K562 (cell line): ENCODE results near the gene SMIM36. TPM values are rescaled to one million over a fixed set of nuclear protein-coding genes. Genes with fewer than 3 reads are reported as not detected.
"Not testable (repeated sequence)": the region's sequence is repeated elsewhere in the genome, so short reads cannot be mapped to it uniquely, and the experiment has no call there.

Experiments
- ATAC-seq: fragments of 200-7000 bp; cut with Tn5 transposase; 3 replicates; pipeline ENCODE4 v1.9.1; 2020; ENCODE audit warnings: moderate library complexity
- BruUV-seq: library from RNA; stranded (reverse); fragments of 400-500 nt; replicated peaks from 2 replicates; lab custom pipeline; 2021; lab: Mats Ljungman, UMichigan
- CTCF ChIA-PET: fragments of 300-600 bp; formaldehyde crosslinking; extraction: SDS; loops from one replicate; lab custom pipeline; 2021; ENCODE audit warnings: low intra/inter-chr PET ratio; lab: Yijun Ruan, JAX
- POLR2A ChIA-PET: fragments of 300-600, 350-650 bp; sonication (Branson Sonifier 250); formaldehyde crosslinking; extraction: SDS; loops from one replicate; lab custom pipeline; 2021; ENCODE audit warnings: antibody characterized with exemption, inconsistent platforms; lab: Yijun Ruan, JAX
- DNase-seq, 4 experiments: peaks; one replicate each; pipeline versions ENCODE4 v3.0.0 to v3.0.0-alpha.2; 2011 to 2018; ENCODE audit warnings: low spot score in 3 of 4, mixed read lengths in 3 of 4; ENCODE audit errors: extremely low read depth in 1 of 4
- FAIRE-seq: peaks from 2 replicates; lab custom pipeline; 2011; peaks lifted over from hg19 to GRCh38; lab: Jason Lieb, UNC
- H2AFZ ChIP-seq: 2 replicates; pipeline ENCODE4 v1.6.0; 2011; ENCODE audit warnings: low read depth, low read length, control low read depth, inconsistent platforms
- H3K27ac ChIP-seq: fragments of 200-600 bp; 3 replicates; pipeline ENCODE4 v1.8.0; 2011; ENCODE audit warnings: low read depth, mild to moderate bottlenecking, control low read depth, inconsistent platforms, low read length, moderate library complexity, mixed read lengths; ENCODE audit errors: extremely low read depth
- H3K27me3 ChIP-seq, 2 experiments: fragments of 300-600 bp in 1 of 2; 2 replicates in 1 of 2; 3 replicates in 1 of 2; pipeline versions ENCODE4 v1.6.0 to v1.8.0; 2011; ENCODE audit warnings: inconsistent platforms in 2 of 2, low read length in 2 of 2, mild to moderate bottlenecking in 1 of 2, mixed read lengths in 1 of 2, moderate library complexity in 1 of 2; ENCODE audit not compliant: control insufficient read depth in 2 of 2, insufficient read depth in 2 of 2
- H3K36me3 ChIP-seq: fragments of 300-600 bp; 3 replicates; pipeline ENCODE4 v1.8.0; 2011; ENCODE audit warnings: mild to moderate bottlenecking, low read length, inconsistent platforms; ENCODE audit not compliant: control insufficient read depth, insufficient read depth
- H3K4me1 ChIP-seq, 2 experiments: fragments of 200-600 bp in 1 of 2; replicated peaks in 1 of 2; 2 replicates in 1 of 2; 3 replicates in 1 of 2; pipeline versions ENCODE4 v1.5.1 to v1.8.0; 2011; ENCODE audit warnings: inconsistent platforms in 2 of 2, low read length in 2 of 2, mild to moderate bottlenecking in 1 of 2, mixed read lengths in 1 of 2, moderate library complexity in 1 of 2; ENCODE audit not compliant: control insufficient read depth in 2 of 2, insufficient read depth in 2 of 2
- H3K4me2 ChIP-seq: 2 replicates; pipeline ENCODE4 v1.6.1; 2011; ENCODE audit warnings: low read length, control low read depth, inconsistent platforms, mixed read lengths; ENCODE audit not compliant: insufficient read depth
- H3K4me3 ChIP-seq: fragments of 200-600 bp; sonication (generic), shearing (Covaris generic); 2 replicates; pipeline ENCODE4 v1.5.1; 2016; ENCODE audit warnings: control low read depth, inconsistent platforms
- H3K79me2 ChIP-seq: fragments of 200-600 bp; 3 replicates; pipeline ENCODE4 v1.8.0; 2011; ENCODE audit warnings: low read length, inconsistent platforms; ENCODE audit not compliant: control insufficient read depth, insufficient read depth
- H3K9ac ChIP-seq, 2 experiments: 2 replicates each; pipeline versions ENCODE4 v1.6.0 to v1.6.1; 2011; ENCODE audit warnings: low read depth in 2 of 2, low read length in 2 of 2, control low read depth in 1 of 2, inconsistent platforms in 1 of 2, mild to moderate bottlenecking in 1 of 2, mixed read lengths in 1 of 2; ENCODE audit not compliant: insufficient read depth in 1 of 2
- H3K9me1 ChIP-seq: one replicate; pipeline ENCODE4 v1.6.0; 2011; ENCODE audit warnings: inconsistent platforms, mild to moderate bottlenecking, low read length, moderate library complexity; ENCODE audit not compliant: control insufficient read depth, insufficient read depth
- H3K9me3 ChIP-seq: replicated peaks from 2 replicates; pipeline ENCODE4 v1.5.1; 2011; ENCODE audit warnings: low read depth, low read length, inconsistent platforms; ENCODE audit not compliant: control insufficient read depth, insufficient read depth
- H4K20me1 ChIP-seq: replicated peaks from 2 replicates; pipeline ENCODE4 v1.6.1; 2011; ENCODE audit warnings: low read length, inconsistent platforms, mixed read lengths; ENCODE audit not compliant: control insufficient read depth, insufficient read depth
- BRF2 ChIP-seq: IDR thresholded peaks from 3 replicates; pipeline ENCODE4 v1.6.1; 2011; ENCODE audit warnings: borderline replicate concordance, mild to moderate bottlenecking; ENCODE audit not compliant: insufficient read length, insufficient read depth
- ID3 ChIP-seq, 2 experiments: fragments of 250-450 bp in 1 of 2; fragments of 450-650 bp in 1 of 2; sonication (Bioruptor Pico) in 1 of 2; IDR thresholded peaks; 2 replicates each; pipeline versions ENCODE4 v1.6.1 to v1.8.0; 2016 to 2021; ENCODE audit warnings: mild to moderate bottlenecking in 2 of 2, moderate library complexity in 2 of 2, missing compliant biosample characterization in 1 of 2, missing genetic modification characterization in 1 of 2
- MITF ChIP-seq: IDR thresholded peaks from 2 replicates; pipeline ENCODE4 v1.6.1; 2014; ENCODE audit warnings: antibody characterized with exemption
- POLR3A ChIP-seq: IDR thresholded peaks from 2 replicates; pipeline ENCODE4 v1.6.1; 2011; ENCODE audit warnings: borderline replicate concordance, mild to moderate bottlenecking, moderate library complexity; ENCODE audit not compliant: insufficient read length, insufficient read depth; ENCODE audit errors: extremely low read depth
- TARDBP ChIP-seq: fragments of 450-650 bp; IDR thresholded peaks from 2 replicates; pipeline ENCODE4 v1.6.1; 2016
- ZNF217 ChIP-seq: sonication (generic); formaldehyde crosslinking; IDR thresholded peaks from 2 replicates; pipeline ENCODE4 v1.8.0; 2022; ENCODE audit warnings: mild to moderate bottlenecking, missing genetic modification reagents
- ZNF24 ChIP-seq: fragments of 450-650 bp; IDR thresholded peaks from 2 replicates; pipeline ENCODE4 v1.6.1; 2016
- ZNF717 ChIP-seq: fragments of 250-450 bp; sonication (Bioruptor Pico); IDR thresholded peaks from 2 replicates; pipeline ENCODE4 v1.5.0; 2021
- WGBS: fragments of 100-300 bp; shearing (Covaris generic); methylation state at CpG from one replicate; pipeline ENCODE4 v1.1.6; 2016; ENCODE audit warnings: low coverage, mixed read lengths; ENCODE audit not compliant: insufficient coverage; ENCODE audit errors: missing lambda C conversion rate; 5-methylcytosine and 5-hydroxymethylcytosine counted together
- in situ Hi-C: fragments of 300-500 bp; cut with MboI; formaldehyde crosslinking; loops from 4 replicates; pipeline ENCODE4 v1.15.0; 2018; ENCODE audit warnings: inconsistent platforms, mixed read lengths
- intact Hi-C: fragments of 100-400 bp; cut with micrococcal nuclease; formaldehyde crosslinking; loops from 2 replicates; pipeline ENCODE4 v1.14.2; 2022
- polyA plus RNA-seq, 8 experiments: library from polyadenylated mRNA; depleted of rRNA in 4 of 8; stranded (reverse) in 5 of 8; unstranded in 3 of 8; fragments of >200 nt; fragmentation: Nextera tagmentation in 2 of 8; fragmentation: Illumina TruSeq in 1 of 8; extraction: Ambion mirVana in 2 of 8; extraction: Trizol in 1 of 8; gene quantifications; 2 replicates each; pipeline versions ENCODE4 v1.2.1 to v1.2.3, GENCODE V29; 2011 to 2014; ENCODE audit warnings: inconsistent platforms in 1 of 8, missing spikeins in 1 of 8
- total RNA-seq, 7 experiments: library from RNA; depleted of rRNA in 6 of 7; stranded (reverse); fragments of >200 nt in 6 of 7; fragmentation: Illumina TruSeq in 2 of 7; extraction: Trizol in 2 of 7; gene quantifications; 2 replicates each; pipeline versions ENCODE4 v1.2.1 to v1.2.3, GENCODE V29; 2011 to 2021; ENCODE audit warnings: low replicate concordance in 1 of 7
- TF ChIP-seq, protein P1 (sequence below): fragments of 450-650 bp; IDR thresholded peaks from 2 replicates; pipeline ENCODE4 v1.6.1; 2016; ENCODE audit warnings: mild to moderate bottlenecking

Gene SMIM36
- total and polyA plus RNA-seq, 9 of the 15 experiments (the other 6 are each of a cell fraction or from before 2014, with no cell fraction given), result not detected

DNA sequence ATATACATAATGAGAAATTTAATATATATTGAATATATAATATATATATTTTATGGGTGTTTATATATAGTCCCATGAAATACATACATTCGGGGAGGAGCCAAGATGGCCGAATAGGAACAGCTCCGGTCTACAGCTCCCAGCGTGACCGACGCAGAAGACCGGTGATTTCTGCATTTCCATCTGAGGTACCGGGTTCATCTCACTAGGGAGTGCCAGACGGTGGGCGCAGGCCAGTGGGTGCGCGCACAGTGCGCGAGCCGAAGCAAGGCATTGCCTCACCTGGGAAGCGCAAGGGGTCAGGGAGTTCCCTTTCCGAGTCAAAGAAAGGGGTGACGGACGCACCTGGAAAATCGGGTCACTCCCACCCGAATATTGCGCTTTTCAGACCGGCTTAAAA lies 9.6 kb downstream of the SMIM36 start:
- not testable (repeated sequence) for H3K27ac ChIP-seq, H3K4me3 ChIP-seq, DNase-seq
- TF ChIP-seq, protein P1, sequence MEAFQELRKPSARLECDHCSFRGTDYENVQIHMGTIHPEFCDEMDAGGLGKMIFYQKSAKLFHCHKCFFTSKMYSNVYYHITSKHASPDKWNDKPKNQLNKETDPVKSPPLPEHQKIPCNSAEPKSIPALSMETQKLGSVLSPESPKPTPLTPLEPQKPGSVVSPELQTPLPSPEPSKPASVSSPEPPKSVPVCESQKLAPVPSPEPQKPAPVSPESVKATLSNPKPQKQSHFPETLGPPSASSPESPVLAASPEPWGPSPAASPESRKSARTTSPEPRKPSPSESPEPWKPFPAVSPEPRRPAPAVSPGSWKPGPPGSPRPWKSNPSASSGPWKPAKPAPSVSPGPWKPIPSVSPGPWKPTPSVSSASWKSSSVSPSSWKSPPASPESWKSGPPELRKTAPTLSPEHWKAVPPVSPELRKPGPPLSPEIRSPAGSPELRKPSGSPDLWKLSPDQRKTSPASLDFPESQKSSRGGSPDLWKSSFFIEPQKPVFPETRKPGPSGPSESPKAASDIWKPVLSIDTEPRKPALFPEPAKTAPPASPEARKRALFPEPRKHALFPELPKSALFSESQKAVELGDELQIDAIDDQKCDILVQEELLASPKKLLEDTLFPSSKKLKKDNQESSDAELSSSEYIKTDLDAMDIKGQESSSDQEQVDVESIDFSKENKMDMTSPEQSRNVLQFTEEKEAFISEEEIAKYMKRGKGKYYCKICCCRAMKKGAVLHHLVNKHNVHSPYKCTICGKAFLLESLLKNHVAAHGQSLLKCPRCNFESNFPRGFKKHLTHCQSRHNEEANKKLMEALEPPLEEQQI, result 0 out of 2 replicates have a peak, but pooled peaks have one; percentile 41
- TF ChIP-seq, all 486 proteins: peak for 1; not testable (repeated sequence) for 485
- H3K4me2 ChIP-seq, CTCF ChIA-PET, intact Hi-C loops, H3K27me3 ChIP-seq, H3K79me2 ChIP-seq, in situ Hi-C loops, H3K9ac ChIP-seq, ATAC-seq, H4K20me1 ChIP-seq, H2AFZ ChIP-seq, FAIRE-seq, H3K36me3 ChIP-seq, H3K4me1 ChIP-seq, BruUV-seq, H3K9me1 ChIP-seq, POLR2A ChIA-PET, H3K9me3 ChIP-seq: not testable (repeated sequence)
- 94% methylated on average over 7 of the region's 23 CpGs for WGBS

- no peaks in the 10 kb centered on the region for H3K79me2 ChIP-seq
- H3K27me3 ChIP-seq, result no peaks in the 10 kb centered on the region
- BruUV-seq, result no TSS peak
- H3K4me3 ChIP-seq, result no peak overlapping the region
- ATAC-seq, result no peak
- H4K20me1 ChIP-seq, result no peaks in the 10 kb centered on the region
- peaks cover 0 to 4% of the 10 kb centered on the region in 2 experiments; a peak in 1 of 5 replicates for H3K4me1 ChIP-seq
- no peak overlapping the region for H3K27ac ChIP-seq
- H3K9me1 ChIP-seq, result no peaks in the 10 kb centered on the region
- H2AFZ ChIP-seq, result peak overlapping the region; percentile 62
- H3K36me3 ChIP-seq, result no peaks in the 10 kb centered on the region
- H3K9me3 ChIP-seq, result no peaks in the 10 kb centered on the region
- in situ Hi-C loops (no loop called here), intact Hi-C loops (no loop called here)
- ChIA-PET POLR2A (interaction anchor here (0.9 kb wide), 1 partner anchor 12 kb away, joined by 3 read pairs; no protein-coding TSS in a partner anchor), CTCF (no interaction called here)
- no peak for FAIRE-seq
- H3K9ac ChIP-seq, result no peak overlapping the region
- WGBS, result 23% methylated on average over 3 of the region's 3 CpGs
- no peak for DNase-seq
- no peak overlapping the region for H3K4me2 ChIP-seq
- TF ChIP-seq BRF2 (no peak), ID3 (CRISPR knock-in tag; IDR thresholded peaks at IDR 0.05) (no peak), ID3 (tag; IDR thresholded peaks at IDR 0.05) (no peak), ZNF217 (CRISPR knock-in tag) (no peak), ZNF24 (no peak), ZNF717 (CRISPR knock-in tag) (no peak), POLR3A (no peak), TARDBP (no peak), MITF (no peak)
Observed at GRCh38 chr17:55500103-55500502, 11.1 kb downstream of the SMIM36 start.
